Stomach smooth muscle (tissue), 2 donors: Measurements from ENCODE around the gene GNPTAB.
"Not testable (repeated sequence)": the region's sequence is repeated elsewhere in the genome, so short reads cannot be mapped to it uniquely, and the experiment has no call there.

ENCODE experiments used
- H3K27ac ChIP-seq: one replicate; pipeline ENCODE4 v1.7.0; 2013; ENCODE audit warnings: mild to moderate bottlenecking, low read length, inconsistent platforms
- H3K27me3 ChIP-seq, 2 donors: one replicate each; pipeline ENCODE4 v1.7.0; 2013; ENCODE audit warnings: low read length in 2 of 2; ENCODE audit not compliant: insufficient read depth in 2 of 2, control insufficient read depth in 1 of 2
- H3K36me3 ChIP-seq, 2 donors: one replicate each; pipeline ENCODE4 v1.7.0; 2013; ENCODE audit warnings: low read length in 2 of 2; ENCODE audit not compliant: control insufficient read depth in 2 of 2, insufficient read depth in 2 of 2
- H3K4me1 ChIP-seq: one replicate; pipeline ENCODE4 v1.7.0; 2013; ENCODE audit warnings: low read length; ENCODE audit not compliant: control insufficient read depth, insufficient read depth
- H3K4me3 ChIP-seq, 2 donors: one replicate each; pipeline ENCODE4 v1.7.0; 2013; ENCODE audit warnings: low read length in 2 of 2
- H3K9ac ChIP-seq, 2 donors: one replicate each; pipeline ENCODE4 v1.7.0; 2013; ENCODE audit warnings: low read length in 2 of 2, mild to moderate bottlenecking in 1 of 2
- H3K9me3 ChIP-seq, 2 donors: one replicate each; pipeline ENCODE4 v1.7.0; 2013; ENCODE audit warnings: low read length in 2 of 2; ENCODE audit not compliant: control insufficient read depth in 2 of 2
- donor health status: healthy.
- donor health status: Pancreatic carcinoma.

GNPTAB gene

DNA sequence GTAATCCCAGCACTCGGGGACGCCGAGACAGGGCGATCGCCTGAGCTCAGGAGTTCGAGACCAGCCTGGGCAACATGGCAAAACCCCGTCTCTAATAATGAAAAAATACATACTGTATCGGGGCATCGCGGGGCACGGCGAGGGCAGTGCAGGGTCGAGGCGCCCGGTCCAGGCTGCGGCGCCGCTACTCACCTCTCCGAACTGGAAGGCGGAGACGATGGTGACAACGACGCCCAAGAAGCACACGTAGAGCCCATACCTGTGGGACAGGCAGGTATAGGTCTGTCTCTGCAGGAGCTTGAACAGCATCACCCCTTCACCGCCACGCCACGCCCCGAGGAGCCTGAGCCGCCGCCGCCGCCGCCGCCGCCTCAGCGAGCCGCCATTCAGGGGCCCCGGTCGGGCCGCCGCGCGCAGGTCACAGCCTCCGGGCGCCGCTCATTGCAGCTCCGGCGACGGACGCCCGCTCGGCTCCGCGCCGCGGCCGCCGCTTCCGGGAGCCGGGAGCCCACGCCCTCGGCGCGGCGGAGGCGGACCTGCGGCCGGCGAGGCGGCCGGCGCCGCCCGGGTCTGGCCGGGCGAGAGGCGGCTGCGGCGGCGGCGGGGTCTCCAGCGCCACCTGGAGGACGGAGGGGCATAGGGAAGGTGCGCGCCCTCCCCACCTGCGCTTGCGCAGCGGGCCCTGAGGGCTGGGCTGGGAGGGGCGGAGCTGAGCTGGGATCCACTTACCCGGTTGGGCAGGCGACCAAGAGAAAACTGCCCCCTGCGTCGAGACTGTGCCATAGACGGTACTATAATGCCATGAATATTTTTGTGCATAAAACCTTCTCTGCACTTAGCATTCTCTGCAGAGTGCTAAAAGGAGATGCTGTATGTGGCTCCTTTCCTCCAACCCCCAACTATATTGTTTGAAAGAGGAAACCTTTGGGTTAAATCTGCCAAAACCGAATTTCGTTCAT lies at the start of gene GNPTAB:
TSS of gene GNPTAB (minus strand) at position 593 of the 959 bp plus-strand sequence. CDS start at position 309, 284 bp downstream.
- Histone ChIP-seq H3K4me1 (peaks cover 5% of the 10 kb centered on the region), H3K4me3 (peak within 1 kb of the TSS; percentile 91 to 93), H3K27me3 (no peaks in the 10 kb centered on the region), H3K9me3 (no peaks in the 10 kb centered on the region), H3K9ac (peak within 1 kb of the TSS; percentile 76 to 90), H3K36me3 (no peaks in the 10 kb centered on the region), H3K27ac (peak within 1 kb of the TSS; percentile 46)

GRCh38 chr12:101878243-101878821 lies 47.6 kb upstream of the GNPTAB start:
- H3K4me1 ChIP-seq: peaks cover 6% of the 10 kb centered on the region
- peak overlapping the region; percentile 88 for H3K27ac ChIP-seq
- peak overlapping the region; percentile 94 to 96 for H3K9ac ChIP-seq
- H3K4me3 ChIP-seq: peak overlapping the region; percentile 77 to 98
- H3K27me3 ChIP-seq: no peaks in the 10 kb centered on the region
- H3K36me3 ChIP-seq: no peaks in the 10 kb centered on the region
- no peaks in the 10 kb centered on the region for H3K9me3 ChIP-seq

- peak overlapping the region; percentile 77 to 98 for H3K4me3 ChIP-seq
- H3K27me3 ChIP-seq: no peaks in the 10 kb centered on the region
- peaks cover 6% of the 10 kb centered on the region for H3K4me1 ChIP-seq
- H3K36me3 ChIP-seq: no peaks in the 10 kb centered on the region
- peak overlapping the region; percentile 94 to 96 for H3K9ac ChIP-seq
- no peaks in the 10 kb centered on the region for H3K9me3 ChIP-seq
- H3K27ac ChIP-seq: peak overlapping the region; percentile 88
Measured at GRCh38 chr12:101877806-101878242, 47.1 kb upstream of the GNPTAB start.

DNA sequence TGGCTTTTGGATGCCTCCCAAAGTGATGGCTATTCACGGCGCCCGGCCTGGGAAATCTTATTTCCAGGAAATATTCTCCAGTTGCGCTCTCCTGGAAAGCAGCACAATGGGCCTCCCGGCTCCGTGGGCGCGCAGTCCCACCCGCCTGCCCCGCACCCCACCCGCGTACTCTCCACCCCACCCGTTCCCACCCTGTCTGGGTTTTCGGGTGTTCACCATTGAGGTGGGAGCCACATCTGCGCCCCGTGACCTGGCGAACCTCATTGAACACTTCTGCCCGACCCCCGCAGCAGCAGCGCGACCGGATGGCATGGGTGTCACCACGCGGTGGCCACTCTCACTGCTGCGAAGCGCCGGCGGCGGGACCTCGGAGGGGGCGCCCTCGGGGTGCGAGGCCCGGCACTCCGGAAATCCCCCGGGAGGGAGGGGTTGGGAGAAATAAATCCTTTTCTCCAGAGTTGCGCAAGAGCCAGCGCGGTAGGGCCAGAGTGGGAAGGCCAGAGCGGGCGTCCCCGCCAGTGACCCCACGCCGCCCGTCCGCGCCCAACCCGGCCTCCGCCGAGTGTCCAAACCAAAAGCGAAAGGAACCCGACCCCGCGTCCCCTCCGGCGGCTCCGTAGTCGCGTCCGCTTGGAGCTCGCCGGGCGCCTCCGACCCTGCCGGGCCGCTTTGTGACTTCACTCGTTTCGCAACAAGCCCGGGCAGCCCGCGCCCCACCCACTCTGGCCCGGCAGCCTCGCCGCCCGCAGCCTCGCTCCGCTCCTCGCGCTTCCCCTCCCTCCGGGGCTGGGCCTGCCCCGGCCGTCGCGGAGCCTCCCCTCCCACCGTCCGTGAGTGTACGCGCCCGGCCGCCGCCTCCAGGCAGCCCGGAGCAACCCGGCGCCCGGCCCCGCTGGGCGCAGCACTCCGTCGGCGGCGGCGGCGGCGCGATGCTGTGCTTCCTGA lies 46.4 kb upstream of the GNPTAB start, which contains the start of gene DRAM1:
TSS of gene DRAM1 (plus strand) at position 720 of the 945 bp plus-strand sequence. CDS start at position 930, 210 bp downstream.
- H3K27ac ChIP-seq: peak within 1 kb of the TSS; percentile 88
- no peaks in the 10 kb centered on the region for H3K9me3 ChIP-seq
- H3K36me3 ChIP-seq: no peaks in the 10 kb centered on the region
- peaks cover 6% of the 10 kb centered on the region for H3K4me1 ChIP-seq
- peak within 1 kb of the TSS; percentile 77 to 98 for H3K4me3 ChIP-seq
- H3K9ac ChIP-seq: peak within 1 kb of the TSS; percentile 94 to 96
- H3K27me3 ChIP-seq: no peaks in the 10 kb centered on the region

- Histone ChIP-seq H3K4me1 (peaks cover 6% of the 10 kb centered on the region), H3K9me3 (no peaks in the 10 kb centered on the region), H3K4me3 (peak overlapping the region; percentile 77 to 98), H3K27me3 (no peaks in the 10 kb centered on the region), H3K9ac (peak overlapping the region; percentile 94 to 96), H3K36me3 (no peaks in the 10 kb centered on the region), H3K27ac (peak overlapping the region; percentile 88)
Measured at GRCh38 chr12:101876322-101876860, 45.6 kb upstream of the GNPTAB start.

GRCh38 chr12:101875162-101875561 lies 44.4 kb upstream of the GNPTAB start:
- peak overlapping the region; percentile 49 for H3K27ac ChIP-seq

GRCh38 chr12:101870925-101871324 lies 40.2 kb upstream of the GNPTAB start:
- Histone ChIP-seq H3K27me3 (no peaks in the 10 kb centered on the region), H3K4me3 (no peak overlapping the region), H3K27ac (no peak overlapping the region)

More at GRCh38 chr12:101875162-101875561, 44.4 kb upstream of the GNPTAB start:
- Histone ChIP-seq H3K9me3 (no peaks in the 10 kb centered on the region), H3K27me3 (no peaks in the 10 kb centered on the region), H3K4me1 (peaks cover 6% of the 10 kb centered on the region), H3K36me3 (no peaks in the 10 kb centered on the region), H3K9ac (no peak overlapping the region), H3K4me3 (no peak overlapping the region)

GRCh38 chr12:101867619-101868018 lies 36.9 kb upstream of the GNPTAB start:
- H3K36me3 ChIP-seq, H3K9me3 ChIP-seq, H3K4me1 ChIP-seq, H3K9ac ChIP-seq, H3K27me3 ChIP-seq, H3K27ac ChIP-seq, H3K4me3 ChIP-seq: not testable (repeated sequence)

More at GRCh38 chr12:101870925-101871324, 40.2 kb upstream of the GNPTAB start:
- no peak overlapping the region for H3K9ac ChIP-seq
- no peaks in the 10 kb centered on the region for H3K4me1 ChIP-seq
- H3K36me3 ChIP-seq: no peaks in the 10 kb centered on the region
- no peaks in the 10 kb centered on the region for H3K9me3 ChIP-seq

DNA sequence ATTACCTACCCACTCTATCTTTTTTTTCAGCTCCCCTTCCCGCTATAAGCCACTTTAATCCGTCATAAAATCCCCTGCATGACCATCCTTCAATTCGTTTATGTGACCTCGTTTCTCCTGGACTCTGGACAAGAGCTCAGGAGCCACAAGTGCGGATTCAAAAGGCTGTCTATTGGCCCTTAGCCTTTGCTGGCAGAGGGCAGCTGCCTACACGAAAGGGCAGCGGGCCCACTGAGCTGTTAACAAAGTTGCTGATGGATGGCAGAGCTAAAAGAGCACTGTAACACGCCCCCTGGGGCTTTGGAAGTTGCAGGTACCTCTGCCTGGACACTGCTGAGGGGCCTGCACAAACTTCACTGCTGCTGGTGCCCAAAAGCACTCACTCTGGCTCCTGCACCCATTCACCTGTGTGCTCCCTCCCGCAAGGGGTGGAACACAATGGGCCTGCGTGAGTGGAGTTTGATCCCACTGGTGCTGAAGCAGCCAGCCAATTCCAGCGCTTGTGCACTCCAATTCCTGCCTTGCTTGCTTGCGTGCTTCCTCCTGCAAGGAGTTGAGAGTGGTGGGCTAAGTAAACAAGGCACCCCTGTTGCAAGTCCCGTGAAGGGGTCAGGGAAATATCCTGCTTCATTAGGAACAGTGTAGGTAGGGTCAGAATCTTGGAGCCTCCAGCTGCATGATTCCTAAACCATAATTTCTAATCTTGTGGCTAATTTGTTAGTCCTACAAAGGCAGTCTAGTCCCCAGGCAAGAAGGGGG lies 36.0 kb upstream of the GNPTAB start:
- H3K9me3 ChIP-seq: no peaks in the 10 kb centered on the region
- H3K27me3 ChIP-seq: no peaks in the 10 kb centered on the region
- H3K27ac ChIP-seq: no peak overlapping the region
- no peak overlapping the region for H3K4me3 ChIP-seq
- no peaks in the 10 kb centered on the region for H3K36me3 ChIP-seq
- H3K9ac ChIP-seq: no peak overlapping the region
- no peaks in the 10 kb centered on the region for H3K4me1 ChIP-seq
